ENCODE measurements around the gene LRIG1.

GRCh38 chr3:66518126-66518525, 17.3 kb upstream of the LRIG1 start:
- no peak for TF ChIP-seq CTCF (IDR thresholded peaks at IDR 0.05; ENCODE audit: low read depth, low read length, poor library complexity, severe bottlenecking)
- no peak for TF ChIP-seq EZH2phosphoT487 (IDR thresholded peaks at IDR 0.05; ENCODE audit: borderline replicate concordance, low read length)
